Measurements from ENCODE around the gene ZNF264.

The ZNF264 gene

GRCh38 chr19:57269515-57270250 lies 78.4 kb downstream of the ZNF264 start:
- Histone ChIP-seq H3K9ac (no peak overlapping the region), H3K4me2 (no peak overlapping the region), H3K4me1 (ENCODE audit: low read depth, poor library complexity, severe bottlenecking) (no peaks in the 10 kb centered on the region), H3K27ac (no peak overlapping the region), H2AFZ (ENCODE audit: low read depth) (no peak overlapping the region), H3K4me3 (IDR thresholded peaks at IDR 0.05; ENCODE audit: insufficient read depth, low read depth, low read length) (no peak overlapping the region), H3K27me3 (ENCODE audit: insufficient read depth, low read depth) (no peaks in the 10 kb centered on the region), H3K36me3 (ENCODE audit: insufficient read depth) (no peaks in the 10 kb centered on the region), H4K20me1 (ENCODE audit: insufficient read depth) (no peaks in the 10 kb centered on the region), H3K79me2 (ENCODE audit: insufficient read depth, low read depth) (no peaks in the 10 kb centered on the region)
- no peak for TF ChIP-seq CTCF (conservative IDR thresholded peaks at IDR 0.05; ENCODE audit: low read depth, low read length)

GRCh38 chr19:57271280-57271679 lies 80.0 kb downstream of the ZNF264 start:
- Histone ChIP-seq H3K4me2 (no peak overlapping the region), H3K4me3 (IDR thresholded peaks at IDR 0.05; ENCODE audit: insufficient read depth, low read depth, low read length) (no peak overlapping the region), H3K9ac (no peak overlapping the region), H3K27me3 (ENCODE audit: insufficient read depth, low read depth) (no peaks in the 10 kb centered on the region), H3K36me3 (ENCODE audit: insufficient read depth) (no peaks in the 10 kb centered on the region), H3K4me1 (ENCODE audit: low read depth, poor library complexity, severe bottlenecking) (no peaks in the 10 kb centered on the region), H3K27ac (no peak overlapping the region), H3K79me2 (ENCODE audit: insufficient read depth, low read depth) (no peaks in the 10 kb centered on the region), H2AFZ (ENCODE audit: low read depth) (no peak overlapping the region), H4K20me1 (ENCODE audit: insufficient read depth) (no peaks in the 10 kb centered on the region)
- TF ChIP-seq CTCF (conservative IDR thresholded peaks at IDR 0.05; ENCODE audit: low read depth, low read length) = no peak
